HepG2 (cell line): ENCODE measurements around the gene HSPA1L. TPM values are rescaled to one million over a fixed set of nuclear protein-coding genes. Genes with fewer than 3 reads are reported as not detected.

Source experiments
- DMAP1 ChIP-seq: IDR thresholded peaks from 2 replicates; pipeline ENCODE4 v1.6.1; 2016
- FOXO4 ChIP-seq: sonication (generic); formaldehyde crosslinking; conservative IDR thresholded peaks from 2 replicates; pipeline ENCODE4 v1.8.1; 2023; ENCODE audit warnings: missing genetic modification reagents
- GATA4 ChIP-seq: sonication (generic); IDR thresholded peaks from 2 replicates; pipeline ENCODE4 v1.6.1; 2016; ENCODE audit warnings: antibody characterized with exemption, low read depth, borderline replicate concordance
- GTF3A ChIP-seq: sonication (generic); formaldehyde crosslinking; conservative IDR thresholded peaks from 2 replicates; pipeline ENCODE4 v1.4.0; 2020; ENCODE audit warnings: mild to moderate bottlenecking, missing genetic modification reagents
- HDAC2 ChIP-seq: sonication (generic); formaldehyde crosslinking; IDR thresholded peaks from 2 replicates; pipeline ENCODE4 v1.4.0; 2020; ENCODE audit warnings: missing genetic modification reagents
- IKZF5 ChIP-seq: IDR thresholded peaks from 2 replicates; pipeline ENCODE4 v1.6.1; 2018; ENCODE audit warnings: missing genetic modification reagents, mild to moderate bottlenecking, missing compliant biosample characterization
- KLF11 ChIP-seq: IDR thresholded peaks from 2 replicates; pipeline ENCODE4 v1.6.1; 2016; ENCODE audit warnings: missing compliant biosample characterization
- MLX ChIP-seq: IDR thresholded peaks from 2 replicates; pipeline ENCODE4 v1.6.1; 2016
- NFE2 ChIP-seq: sonication (generic); formaldehyde crosslinking; IDR thresholded peaks from 2 replicates; pipeline ENCODE4 v1.4.0; 2020; ENCODE audit warnings: missing genetic modification reagents
- NFE2L1 ChIP-seq: sonication (generic); formaldehyde crosslinking; IDR thresholded peaks from 2 replicates; pipeline ENCODE4 v1.4.0; 2020; ENCODE audit warnings: missing genetic modification reagents, mild to moderate bottlenecking, borderline replicate concordance
- NFE2L2 ChIP-seq: fragments of 150-350 bp; IDR thresholded peaks from 2 replicates; pipeline ENCODE4 v1.6.1; 2014; ENCODE audit warnings: low read length
- NFYC ChIP-seq: IDR thresholded peaks from 2 replicates; pipeline ENCODE4 v1.6.1; 2016; ENCODE audit warnings: missing genetic modification reagents, missing compliant biosample characterization
- PHF20 ChIP-seq: sonication (generic); formaldehyde crosslinking; IDR thresholded peaks from 2 replicates; pipeline ENCODE4 v1.5.0; 2020; ENCODE audit warnings: mild to moderate bottlenecking, missing genetic modification reagents
- RARG ChIP-seq: sonication (generic); formaldehyde crosslinking; IDR thresholded peaks from 2 replicates; pipeline ENCODE4 v1.4.0; 2020; ENCODE audit warnings: low read depth, mild to moderate bottlenecking, missing genetic modification reagents
- REL ChIP-seq: sonication (generic); formaldehyde crosslinking; conservative IDR thresholded peaks from 2 replicates; pipeline ENCODE4 v1.8.0; 2022; ENCODE audit warnings: mild to moderate bottlenecking, missing genetic modification reagents, moderate library complexity
- RORA ChIP-seq: sonication (generic); formaldehyde crosslinking; IDR thresholded peaks from 2 replicates; pipeline ENCODE4 v1.5.0; 2020; ENCODE audit warnings: mild to moderate bottlenecking, missing genetic modification reagents, moderate library complexity
- SP5 ChIP-seq: IDR thresholded peaks from 2 replicates; pipeline ENCODE4 v1.6.1; 2016; ENCODE audit warnings: low read depth, borderline replicate concordance
- TBX2 ChIP-seq: sonication (generic); formaldehyde crosslinking; IDR thresholded peaks from 2 replicates; pipeline ENCODE4 v1.5.0; 2020; ENCODE audit warnings: missing genetic modification reagents, mild to moderate bottlenecking, borderline replicate concordance
- TOPORS ChIP-seq: sonication (generic); formaldehyde crosslinking; IDR thresholded peaks from 2 replicates; pipeline ENCODE4 v1.8.0; 2023; ENCODE audit warnings: mild to moderate bottlenecking, missing genetic modification reagents
- TRIM24 ChIP-seq: sonication (generic); formaldehyde crosslinking; IDR thresholded peaks from 2 replicates; pipeline ENCODE4 v1.8.0; 2022; ENCODE audit warnings: mild to moderate bottlenecking, missing genetic modification reagents
- ZC3H4 ChIP-seq: sonication (generic); formaldehyde crosslinking; IDR thresholded peaks from 2 replicates; pipeline ENCODE4 v1.4.0; 2020; ENCODE audit warnings: missing genetic modification reagents, borderline replicate concordance
- ZNF24 ChIP-seq: fragments of 450-650 bp; IDR thresholded peaks from 2 replicates; pipeline ENCODE4 v1.6.1; 2017; ENCODE audit warnings: antibody characterized with exemption, mild to moderate bottlenecking
- ZNF317 ChIP-seq: sonication (generic); formaldehyde crosslinking; IDR thresholded peaks from 2 replicates; pipeline ENCODE4 v1.5.0; 2020; ENCODE audit warnings: mild to moderate bottlenecking, missing genetic modification reagents
- ZNF331 ChIP-seq: sonication (generic); formaldehyde crosslinking; IDR thresholded peaks from 2 replicates; pipeline ENCODE4 v1.4.0; 2020; ENCODE audit warnings: missing genetic modification reagents
- ZNF564 ChIP-seq: sonication (generic); formaldehyde crosslinking; IDR thresholded peaks from 2 replicates; pipeline ENCODE4 v1.8.1; 2023; ENCODE audit warnings: mild to moderate bottlenecking, missing genetic modification reagents
- ZNF580 ChIP-seq: IDR thresholded peaks from 2 replicates; pipeline ENCODE4 v1.6.1; 2016; ENCODE audit warnings: low read depth, borderline replicate concordance
- ZNF740 ChIP-seq: sonication (generic); formaldehyde crosslinking; IDR thresholded peaks from 2 replicates; pipeline ENCODE4 v1.4.0; 2020; ENCODE audit warnings: missing genetic modification reagents
- ZSCAN30 ChIP-seq: sonication (generic); formaldehyde crosslinking; IDR thresholded peaks from 2 replicates; pipeline ENCODE4 v1.5.0; 2020; ENCODE audit warnings: mild to moderate bottlenecking, missing genetic modification reagents
- ZZZ3 ChIP-seq: sonication (generic); formaldehyde crosslinking; IDR thresholded peaks from 2 replicates; pipeline ENCODE4 v1.4.0; 2020; ENCODE audit warnings: missing genetic modification reagents, mild to moderate bottlenecking, borderline replicate concordance
- polyA plus RNA-seq, 8 experiments: library from polyadenylated mRNA; depleted of rRNA in 3 of 8; stranded (reverse) in 7 of 8; unstranded in 1 of 8; fragments of >200 nt; fragmentation: Illumina TruSeq in 4 of 8; extraction: Trizol in 4 of 8; gene quantifications; 2 replicates each; pipeline versions ENCODE4 v1.2.1 to v1.2.3, GENCODE V29; 2011 to 2016; ENCODE audit warnings: low read depth in 4 of 8, missing spikeins in 1 of 8, mixed read lengths in 1 of 8; ENCODE audit not compliant: insufficient read depth in 1 of 8
- total RNA-seq, 5 experiments: library from RNA; depleted of rRNA; stranded (reverse); fragments of >200 nt; fragmentation: Illumina TruSeq; extraction: Trizol; gene quantifications; 2 replicates each; pipeline ENCODE4 v1.2.3, GENCODE V29; 2016; ENCODE audit warnings: low read depth in 1 of 5

Gene HSPA1L
- total and polyA plus RNA-seq, 2 of the 13 experiments (the other 11 are each of a cell fraction or from before 2014, with no cell fraction given) = 0.55 to 1.0 TPM

GRCh38 chr6:31815025-31815838 lies at the start of gene HSPA1L, which contains the start of gene HSPA1A (continued):
- no peak for TF ChIP-seq FOXO4
- TF ChIP-seq REL (CRISPR knock-in tag) = peak; percentile 76; the same call in 1 of the 2 replicates
- TF ChIP-seq TBX2 = no peak; the same call in 1 of the 2 replicates
- TF ChIP-seq NFE2L2 = no peak
- TF ChIP-seq TRIM24 (CRISPR knock-in tag) = no peak
- TF ChIP-seq ZNF24 = no peak
- peak; percentile 92 for TF ChIP-seq GATA4
- 0 out of 2 replicates have a peak, but pooled peaks have one; percentile 24 for TF ChIP-seq SP5 (CRISPR knock-in tag)
- no peak for TF ChIP-seq PHF20
- TF ChIP-seq ZNF740 (CRISPR knock-in tag) = no peak; the same call in 1 of the 2 replicates
- TF ChIP-seq ZNF317 (CRISPR knock-in tag) = peak; percentile 32; the same call in 1 of the 2 replicates
- no peak for TF ChIP-seq TOPORS (CRISPR knock-in tag)
- no peak for TF ChIP-seq ZNF564
- TF ChIP-seq ZNF580 (CRISPR knock-in tag) = peak; percentile 43; the same call in 1 of the 2 replicates
- peak; percentile 62; the same call in 1 of the 2 replicates for TF ChIP-seq IKZF5 (CRISPR knock-in tag)
- TF ChIP-seq RORA (CRISPR knock-in tag) = no peak
- no peak for TF ChIP-seq NFE2 (CRISPR knock-in tag)
- no peak for TF ChIP-seq ZSCAN30 (CRISPR knock-in tag)
- no peak for TF ChIP-seq RARG (CRISPR knock-in tag)
- peak; percentile 81; the same call in 1 of the 2 replicates for TF ChIP-seq NFYC (CRISPR knock-in tag)
- TF ChIP-seq HDAC2 (CRISPR knock-in tag) = no peak
- TF ChIP-seq MLX (CRISPR knock-in tag) = no peak
- 0 out of 2 replicates have a peak, but pooled peaks have one; percentile 42 for TF ChIP-seq ZNF331 (CRISPR knock-in tag)
- TF ChIP-seq ZZZ3 (CRISPR knock-in tag) = no peak
- TF ChIP-seq KLF11 (CRISPR knock-in tag) = no peak; the same call in 1 of the 2 replicates
- TF ChIP-seq DMAP1 (CRISPR knock-in tag) = peak; percentile 1; the same call in 1 of the 2 replicates
- TF ChIP-seq GTF3A (CRISPR knock-in tag) = no peak
- no peak for TF ChIP-seq NFE2L1 (CRISPR knock-in tag)
- TF ChIP-seq ZC3H4 = no peak
